Dedifferentiated amniotic fluid mesenchymal stem cell (primary cell): ENCODE results near the gene KLB.
"Not testable (repeated sequence)": the region's sequence is repeated elsewhere in the genome, so short reads cannot be mapped to it uniquely, and the experiment has no call there.

Source experiments
- DNase-seq: peaks from one replicate; pipeline ENCODE4 v3.0.0-alpha.2; 2016; ENCODE audit errors: extremely low spot score

Gene KLB

DNA sequence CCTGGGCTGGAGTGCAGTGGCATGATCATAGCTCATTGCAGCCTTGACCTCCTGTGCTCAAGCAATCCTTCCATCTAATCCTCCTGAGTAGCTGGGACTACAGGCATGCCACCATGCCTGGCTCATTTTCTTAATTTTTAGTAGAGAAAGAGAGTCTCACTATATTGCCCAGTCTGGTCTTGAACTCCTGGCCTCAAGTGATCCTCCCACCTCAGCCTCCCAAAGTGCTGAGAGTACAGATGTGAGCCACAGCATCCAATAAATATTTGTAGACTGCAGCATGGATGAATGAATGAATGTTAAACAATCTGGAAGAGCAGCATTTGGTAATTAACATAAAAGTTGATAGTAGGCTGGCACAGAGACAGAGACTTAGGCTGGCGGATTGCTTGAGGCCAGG lies 20.0 kb downstream of the KLB start:
- DNase-seq = no peak

DNA sequence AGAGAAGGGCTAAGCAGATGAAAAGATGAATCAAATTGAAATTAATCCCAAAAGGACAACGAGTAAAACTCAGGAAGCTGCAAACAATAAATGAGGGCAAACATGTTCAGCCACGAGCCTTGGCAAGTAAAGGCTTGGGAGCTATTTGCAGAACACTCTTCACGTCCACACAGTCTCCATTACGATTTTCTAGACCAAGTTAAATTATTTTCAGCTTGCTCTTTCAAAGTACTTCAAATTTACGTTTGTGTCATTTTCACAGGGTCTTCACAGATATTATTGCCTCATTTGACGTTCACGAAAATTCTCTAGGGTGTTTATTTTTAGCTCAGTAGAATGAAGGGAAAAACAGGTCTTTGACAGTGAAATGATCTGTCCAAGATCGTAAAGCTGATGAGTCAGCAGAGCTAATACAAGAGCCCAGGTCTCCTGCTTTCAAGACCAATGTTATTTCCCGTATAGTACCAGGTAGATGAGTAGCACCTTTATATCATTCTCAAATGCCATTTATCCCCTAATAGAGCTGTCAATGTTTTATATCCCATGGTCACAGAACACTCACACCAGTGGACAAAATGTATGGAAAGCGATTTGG lies 20.9 kb downstream of the KLB start:
- DNase-seq = no peak

DNA sequence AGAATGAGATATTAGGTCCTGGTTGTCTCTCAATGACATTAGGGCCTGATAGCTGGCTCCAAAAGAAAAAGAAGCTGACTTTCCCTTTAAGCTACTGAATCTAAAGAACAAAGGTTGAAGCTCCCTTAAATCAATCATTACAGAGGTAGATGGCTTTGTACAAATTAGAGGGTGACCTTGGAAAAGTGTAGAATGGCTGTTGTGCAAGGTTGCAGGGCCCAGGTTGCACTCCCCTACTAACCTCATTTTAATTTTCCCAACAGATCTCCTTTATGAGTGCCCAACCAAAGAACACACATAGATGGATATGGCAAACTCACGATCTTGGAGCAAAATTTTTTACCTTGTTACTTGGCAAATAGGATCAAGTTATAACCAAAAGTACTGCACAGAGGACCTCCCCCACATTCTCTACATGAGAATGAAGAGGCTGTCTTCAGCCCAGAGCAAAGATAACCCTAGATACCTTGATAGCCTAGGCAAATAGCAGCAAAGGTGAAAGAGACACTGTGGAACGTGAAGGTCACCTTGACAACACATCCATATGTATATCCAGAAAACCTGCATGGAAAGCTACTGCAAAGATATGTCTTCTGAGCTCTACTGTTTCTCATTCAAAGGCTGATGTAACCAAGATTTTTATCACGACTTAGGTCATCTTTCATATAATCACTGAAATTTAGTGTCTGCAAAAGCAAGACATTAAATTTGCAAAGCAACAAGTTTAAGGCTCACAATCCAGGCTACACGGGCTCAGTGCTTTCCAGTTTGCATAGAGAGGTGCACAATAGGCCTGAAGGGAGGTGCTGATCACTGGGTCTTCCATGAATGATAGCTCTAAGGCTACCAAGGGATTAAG lies 23.0 kb downstream of the KLB start:
- DNase-seq = no peak

DNA sequence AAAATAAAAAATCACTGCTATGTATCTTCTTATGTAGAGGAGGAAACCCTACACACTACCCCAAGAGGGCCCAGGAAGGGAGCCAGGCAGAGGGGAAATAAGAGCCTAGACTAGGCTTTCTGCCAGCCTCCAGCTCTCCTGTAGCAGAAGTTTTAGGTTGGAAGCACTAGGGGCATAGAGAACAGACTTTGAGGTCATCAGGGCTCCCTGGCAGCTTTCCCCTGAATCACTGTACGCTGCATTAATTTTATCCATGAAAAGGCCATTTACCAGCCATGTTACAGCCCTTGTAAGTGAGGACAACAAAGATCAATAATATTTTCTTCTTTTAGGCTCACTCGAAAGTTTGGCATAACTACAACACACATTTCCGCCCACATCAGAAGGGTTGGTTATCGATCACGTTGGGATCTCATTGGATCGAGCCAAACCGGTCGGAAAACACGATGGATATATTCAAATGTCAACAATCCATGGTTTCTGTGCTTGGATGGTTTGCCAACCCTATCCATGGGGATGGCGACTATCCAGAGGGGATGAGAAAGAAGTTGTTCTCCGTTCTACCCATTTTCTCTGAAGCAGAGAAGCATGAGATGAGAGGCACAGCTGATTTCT lies 27.3 kb downstream of the KLB start:
- DNase-seq = no peak

GRCh38 chr4:39435659-39436563 lies 29.2 kb downstream of the KLB start:
- DNase-seq = no peak

DNA sequence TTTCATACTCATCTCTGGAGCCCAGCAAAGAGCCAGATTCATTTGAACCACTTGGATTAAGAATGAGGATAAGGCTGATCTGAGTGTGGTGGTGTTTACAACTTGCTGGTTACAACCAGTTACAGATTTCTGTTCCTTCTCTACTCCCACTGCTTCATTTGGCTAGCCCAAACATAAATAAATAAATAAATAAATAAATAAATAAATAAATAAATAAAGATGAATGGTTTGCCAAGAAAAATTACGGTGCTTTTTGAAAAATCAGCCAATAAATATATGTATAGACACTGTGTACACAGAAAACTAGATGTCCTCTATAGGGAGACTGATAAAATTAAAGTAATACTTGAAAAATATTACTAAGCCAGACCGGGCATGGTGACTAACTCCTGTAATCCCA lies 34.9 kb downstream of the KLB start:
- DNase-seq = no peak

GRCh38 chr4:39442998-39443397 lies 36.3 kb downstream of the KLB start:
- no peak for DNase-seq

GRCh38 chr4:39446483-39446841 lies 39.7 kb downstream of the KLB start:
- no peak for DNase-seq

GRCh38 chr4:39446842-39447573 lies 40.3 kb downstream of the KLB start:
- no peak for DNase-seq

GRCh38 chr4:39450618-39451017 lies 43.9 kb downstream of the KLB start:
- DNase-seq = no peak

GRCh38 chr4:39451423-39452023 lies 44.8 kb downstream of the KLB start:
- no peak for DNase-seq

DNA sequence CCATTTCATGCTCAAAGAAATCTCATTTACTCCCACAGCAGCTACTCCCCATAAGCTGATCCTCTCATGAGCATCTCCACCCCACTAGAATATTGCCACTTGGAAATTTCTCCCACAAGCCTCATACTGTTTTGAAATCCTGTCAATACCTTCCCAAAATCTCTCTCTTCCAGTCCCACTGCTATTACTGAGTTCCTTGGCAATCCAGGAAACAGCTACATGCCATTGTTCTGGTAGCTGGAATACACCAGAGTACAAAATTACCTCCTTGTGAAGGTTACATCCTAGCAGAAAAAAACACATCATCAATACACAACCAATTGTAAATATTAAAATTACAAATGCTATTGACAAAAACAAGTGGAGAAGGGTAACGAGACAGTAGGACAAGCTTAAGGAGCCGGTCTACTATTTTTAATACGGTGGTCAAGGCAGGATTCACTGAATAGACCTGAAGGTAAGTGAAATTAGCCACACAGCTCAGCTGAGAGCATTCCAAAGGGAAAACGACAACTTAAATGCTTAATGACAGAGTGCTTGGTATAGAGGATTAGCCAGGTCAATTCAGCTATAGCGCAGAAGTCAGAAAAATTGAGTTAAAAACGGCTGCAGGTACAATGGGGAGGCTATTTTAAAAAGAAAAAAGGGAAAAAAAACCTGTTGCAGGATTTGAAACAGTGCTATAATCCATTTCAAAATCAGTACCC lies 45.6 kb downstream of the KLB start:
- no peak for DNase-seq

- DNase-seq = no peak
These were observed 46.3 kb downstream of the KLB start for GRCh38 chr4:39452860-39453587.

GRCh38 chr4:39453738-39454137 lies 47.0 kb downstream of the KLB start:
- DNase-seq = no peak

GRCh38 chr4:39455486-39455885 lies 48.8 kb downstream of the KLB start:
- no peak for DNase-seq

GRCh38 chr4:39456946-39457763 lies 50.4 kb downstream of the KLB start:
- DNase-seq = no peak

DNA sequence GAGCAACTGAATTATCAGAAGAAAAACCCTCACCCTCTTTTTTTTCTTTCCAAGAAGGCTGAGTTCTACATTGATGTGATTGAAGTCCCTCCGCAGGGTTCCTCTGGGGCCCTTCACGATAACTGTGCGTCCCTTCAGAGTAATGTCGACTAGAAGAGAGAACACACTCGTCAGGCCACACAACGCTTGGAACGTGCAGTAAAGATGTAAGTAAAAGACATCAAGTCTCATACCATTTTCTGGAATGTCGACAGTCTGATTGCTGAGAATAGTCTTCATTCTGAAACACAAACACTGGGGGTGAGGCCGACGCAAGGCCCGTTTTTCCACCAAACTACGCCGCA lies 51.4 kb downstream of the KLB start:
- not testable (repeated sequence) for DNase-seq

DNA sequence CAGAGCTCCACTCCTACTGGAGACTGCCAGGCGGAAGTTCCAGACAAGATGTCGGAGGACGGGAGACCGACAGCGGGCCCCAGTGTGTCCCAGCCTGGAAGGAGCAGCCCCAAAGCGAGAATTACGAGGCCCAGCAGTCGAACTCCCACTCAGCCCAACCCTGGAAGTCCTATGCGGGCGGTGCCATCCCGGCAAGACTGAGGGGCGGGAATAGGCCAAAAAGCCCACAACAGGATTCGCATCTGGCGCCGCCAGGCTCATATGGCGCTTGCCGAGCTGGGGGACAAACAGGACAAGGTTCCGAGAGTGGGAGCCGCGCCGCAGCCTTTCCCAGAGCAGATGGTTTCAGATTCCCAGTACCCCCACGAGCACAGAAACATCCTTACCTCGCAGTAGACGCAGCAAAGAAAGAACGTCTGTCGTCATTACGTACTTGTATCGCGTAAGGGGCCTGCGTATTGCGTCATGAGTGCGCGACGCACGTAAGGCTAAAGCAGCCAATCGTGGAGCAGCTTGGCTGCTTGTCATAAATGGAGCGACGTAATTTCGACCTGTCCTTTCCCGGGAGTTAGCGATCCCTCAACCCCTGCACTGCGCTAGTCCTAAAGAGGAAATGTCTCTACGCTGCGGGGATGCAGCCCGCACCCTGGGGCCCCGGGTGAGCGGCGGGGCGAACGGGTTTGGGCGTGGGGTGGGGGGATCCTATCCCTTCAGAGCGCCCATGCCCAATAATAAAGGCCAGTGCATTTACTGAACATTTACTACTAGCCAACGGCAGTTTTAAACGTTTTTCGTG lies 52.0 kb downstream of the KLB start, which contains the start of the genes LIAS and RPL9:
Gene LIAS (plus strand): TSS at position 552 of the 796 bp plus-strand sequence. CDS start 62 bp downstream, at position 614.
Gene RPL9 (minus strand): TSS at position 418 of the 796 bp plus-strand sequence. CDS start 483 bp downstream, outside the sequence.
- DNase-seq = peak; percentile 98
